ENCODE measurements around the gene C11orf71.

- TF ChIP-seq POLR2A (IDR thresholded peaks at IDR 0.05) (no peak), POLR2AphosphoS5 (IDR thresholded peaks at IDR 0.05) (no peak)
- TF ChIP-seq, protein P1, sequence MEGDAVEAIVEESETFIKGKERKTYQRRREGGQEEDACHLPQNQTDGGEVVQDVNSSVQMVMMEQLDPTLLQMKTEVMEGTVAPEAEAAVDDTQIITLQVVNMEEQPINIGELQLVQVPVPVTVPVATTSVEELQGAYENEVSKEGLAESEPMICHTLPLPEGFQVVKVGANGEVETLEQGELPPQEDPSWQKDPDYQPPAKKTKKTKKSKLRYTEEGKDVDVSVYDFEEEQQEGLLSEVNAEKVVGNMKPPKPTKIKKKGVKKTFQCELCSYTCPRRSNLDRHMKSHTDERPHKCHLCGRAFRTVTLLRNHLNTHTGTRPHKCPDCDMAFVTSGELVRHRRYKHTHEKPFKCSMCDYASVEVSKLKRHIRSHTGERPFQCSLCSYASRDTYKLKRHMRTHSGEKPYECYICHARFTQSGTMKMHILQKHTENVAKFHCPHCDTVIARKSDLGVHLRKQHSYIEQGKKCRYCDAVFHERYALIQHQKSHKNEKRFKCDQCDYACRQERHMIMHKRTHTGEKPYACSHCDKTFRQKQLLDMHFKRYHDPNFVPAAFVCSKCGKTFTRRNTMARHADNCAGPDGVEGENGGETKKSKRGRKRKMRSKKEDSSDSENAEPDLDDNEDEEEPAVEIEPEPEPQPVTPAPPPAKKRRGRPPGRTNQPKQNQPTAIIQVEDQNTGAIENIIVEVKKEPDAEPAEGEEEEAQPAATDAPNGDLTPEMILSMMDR (IDR thresholded peaks at IDR 0.05) = no peak
Observed at GRCh38 chr11:114362326-114362725, 38.0 kb downstream of the C11orf71 start.

Data from transverse colon (tissue), 4 donors.